ENCODE results near the gene JMY. TPM values are rescaled to one million over a fixed set of nuclear protein-coding genes. Genes with fewer than 3 reads are reported as not detected.

JMY gene
- total RNA-seq, 1 experiment from 2014 or later = 15.2 TPM

DNA sequence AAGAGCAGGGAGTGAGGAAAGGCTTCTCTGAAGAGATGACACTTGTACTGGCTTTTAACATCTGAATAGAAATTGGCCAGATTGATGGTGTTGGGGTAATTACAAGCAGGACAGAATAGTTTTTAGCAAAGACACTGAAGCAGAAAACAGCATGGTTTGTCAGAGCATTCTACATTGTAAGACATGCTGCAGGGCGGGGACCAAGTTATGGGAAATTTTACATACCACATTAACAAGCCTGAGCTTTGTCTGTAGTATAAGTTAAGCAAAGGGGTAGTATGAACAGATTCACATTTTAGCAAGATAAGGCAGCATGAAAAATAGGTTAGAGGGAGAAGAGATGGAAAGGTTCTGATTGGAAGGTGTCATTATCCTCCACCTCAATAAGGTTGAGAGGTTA lies 66.5 kb downstream of the JMY start:
- no peaks in the 10 kb centered on the region for H3K9me3 Mint-ChIP-seq
- Histone ChIP-seq H2BK12ac (ENCODE audit: insufficient read length, low read depth, low read length) (no peak overlapping the region), H2BK20ac (ENCODE audit: low read depth, low read length, poor library complexity, severe bottlenecking) (no peak overlapping the region), H3K23me2 (ENCODE audit: insufficient read length, low read depth, low read length, poor library complexity, severe bottlenecking) (no peaks in the 10 kb centered on the region), H2AFZ (ENCODE audit: low read length) (no peak overlapping the region), H3K4me1 (ENCODE audit: insufficient read depth, low read length) (no peaks in the 10 kb centered on the region), H3K27ac (ENCODE audit: insufficient read length, low read depth, low read length) (no peak overlapping the region), H3K4ac (ENCODE audit: low read depth, low read length) (no peak overlapping the region), H3T11ph (ENCODE audit: low read length) (no peak overlapping the region), H3K14ac (ENCODE audit: insufficient read depth, low read length) (no peak overlapping the region), H3K18ac (ENCODE audit: insufficient read length, low read depth, low read length) (no peak overlapping the region), H3K23ac (ENCODE audit: insufficient read length, low read depth, low read length) (no peak overlapping the region), H4K8ac (replicated peaks; ENCODE audit: insufficient read length, low read depth, low read length) (no peak overlapping the region), H3K9ac (ENCODE audit: extremely low read depth, insufficient read length, low read length) (no peak overlapping the region), H4K20me1 (ENCODE audit: control insufficient read depth, insufficient read depth, insufficient read length) (no peaks in the 10 kb centered on the region), H3K9me3 (ENCODE audit: control insufficient read depth, low read depth, low read length) (no peaks in the 10 kb centered on the region), H3K79me2 (ENCODE audit: insufficient read depth, low read length) (no peaks in the 10 kb centered on the region), H3K79me1 (ENCODE audit: insufficient read depth, low read depth, low read length, poor library complexity, severe bottlenecking) (no peaks in the 10 kb centered on the region), H4K91ac (ENCODE audit: insufficient read length, low read depth, low read length) (no peak overlapping the region), H2BK15ac (ENCODE audit: low read depth, low read length) (no peak overlapping the region), H3K27me3 (ENCODE audit: insufficient read depth, low read length) (no peaks in the 10 kb centered on the region), H2BK5ac (ENCODE audit: insufficient read length, low read length) (no peak overlapping the region), H2BK120ac (ENCODE audit: low read depth, low read length, poor library complexity, severe bottlenecking) (no peak overlapping the region), H2AK5ac (ENCODE audit: insufficient read length, low read length) (no peak overlapping the region), H3K56ac (ENCODE audit: insufficient read length, low read depth, low read length) (no peak overlapping the region), H4K5ac (ENCODE audit: insufficient read length, low read depth, low read length) (no peak overlapping the region), H3K4me2 (ENCODE audit: insufficient read depth, insufficient read length, low read length) (no peak overlapping the region)
- peaks cover 8 to 28% (median 28%) of the 10 kb centered on the region in 3 experiments for H3K36me3 Mint-ChIP-seq (ENCODE audit: insufficient read depth in 1 of 3, low read depth in 3 of 3)
- TF ChIP-seq, protein P1, sequence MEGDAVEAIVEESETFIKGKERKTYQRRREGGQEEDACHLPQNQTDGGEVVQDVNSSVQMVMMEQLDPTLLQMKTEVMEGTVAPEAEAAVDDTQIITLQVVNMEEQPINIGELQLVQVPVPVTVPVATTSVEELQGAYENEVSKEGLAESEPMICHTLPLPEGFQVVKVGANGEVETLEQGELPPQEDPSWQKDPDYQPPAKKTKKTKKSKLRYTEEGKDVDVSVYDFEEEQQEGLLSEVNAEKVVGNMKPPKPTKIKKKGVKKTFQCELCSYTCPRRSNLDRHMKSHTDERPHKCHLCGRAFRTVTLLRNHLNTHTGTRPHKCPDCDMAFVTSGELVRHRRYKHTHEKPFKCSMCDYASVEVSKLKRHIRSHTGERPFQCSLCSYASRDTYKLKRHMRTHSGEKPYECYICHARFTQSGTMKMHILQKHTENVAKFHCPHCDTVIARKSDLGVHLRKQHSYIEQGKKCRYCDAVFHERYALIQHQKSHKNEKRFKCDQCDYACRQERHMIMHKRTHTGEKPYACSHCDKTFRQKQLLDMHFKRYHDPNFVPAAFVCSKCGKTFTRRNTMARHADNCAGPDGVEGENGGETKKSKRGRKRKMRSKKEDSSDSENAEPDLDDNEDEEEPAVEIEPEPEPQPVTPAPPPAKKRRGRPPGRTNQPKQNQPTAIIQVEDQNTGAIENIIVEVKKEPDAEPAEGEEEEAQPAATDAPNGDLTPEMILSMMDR (conservative IDR thresholded peaks at IDR 0.05) = no peak
- no peak for DNase-seq
- WGBS (ENCODE audit: extremely low coverage, insufficient read length, low lambda C conversion rate) = no CpG with 5 or more reads among the region's 1 CpG
- no peak overlapping the region for H3K4me3 Mint-ChIP-seq
- H3K27me3 Mint-ChIP-seq (ENCODE audit: low read depth) = no peaks in the 10 kb centered on the region
- no peaks in the 10 kb centered on the region for H3K4me1 Mint-ChIP-seq
- no peak overlapping the region for H3K27ac Mint-ChIP-seq
